Suppressor macrophage (primary cell): ENCODE data around the gene SMC3.

Source experiments
- DNase-seq, 4 experiments: peaks; one replicate each; pipeline ENCODE4 v3.0.0-alpha.2; 2020 to 2022

Gene SMC3

DNA sequence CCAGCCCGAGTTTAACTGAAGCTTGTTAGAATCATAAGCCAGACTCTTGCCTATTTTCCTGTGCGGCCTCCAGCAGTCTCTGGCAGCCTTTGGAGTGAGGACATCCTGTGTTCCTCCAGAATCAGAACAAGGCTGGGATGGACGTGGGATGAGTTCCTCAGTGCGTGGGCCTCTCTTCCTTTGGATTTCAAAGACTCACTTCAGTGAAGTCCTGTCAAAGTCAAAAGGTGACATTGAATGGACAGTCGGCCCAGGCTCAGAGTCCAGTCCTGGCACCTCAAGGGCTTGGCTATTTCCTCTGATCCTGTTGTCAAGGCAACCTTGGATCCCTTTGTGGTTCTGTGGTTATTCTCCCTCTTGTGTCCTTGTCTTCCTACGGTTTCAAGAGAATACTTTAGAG, 21.4 kb upstream of the SMC3 start:
- peak in 1 of 4 experiments; percentile 7 for DNase-seq

- DNase-seq: peak in 3 of 4 experiments; percentile 39 to 47 (median 46)
Observed at GRCh38 chr10:110546499-110547110, 20.9 kb upstream of the SMC3 start.

- DNase-seq: peak; percentile 38 to 89 (median 61)
Observed at GRCh38 chr10:110547139-110547761, 20.2 kb upstream of the SMC3 start.

- no peak for DNase-seq
Observed at GRCh38 chr10:110548002-110548401, 19.5 kb upstream of the SMC3 start.

DNA sequence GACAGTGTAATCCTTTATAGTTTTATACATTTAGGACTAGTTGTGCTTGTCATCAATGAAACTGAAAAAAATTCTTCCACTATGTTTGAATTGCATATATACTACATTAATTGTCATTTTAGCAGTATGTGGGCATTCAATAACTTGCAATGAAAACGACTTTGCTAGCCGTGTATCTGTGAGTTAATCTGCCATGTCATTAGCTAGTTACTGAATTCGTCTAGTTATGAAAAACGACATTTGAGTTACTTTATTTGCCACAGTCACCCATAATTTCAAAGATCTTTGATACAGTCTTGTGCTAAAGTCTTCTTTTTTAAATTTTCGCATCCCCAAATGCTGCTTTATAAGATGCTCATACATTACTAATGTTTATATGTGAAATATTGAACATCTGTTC, 18.3 kb upstream of the SMC3 start:
- no peak for DNase-seq

GRCh38 chr10:110553905-110554304, 13.6 kb upstream of the SMC3 start:
- DNase-seq: no peak

- DNase-seq: no peak
Observed at GRCh38 chr10:110556296-110556695, 11.2 kb upstream of the SMC3 start.

- DNase-seq: peak; percentile 64 to 77 (median 68)
Observed at GRCh38 chr10:110556969-110557601, 10.4 kb upstream of the SMC3 start.

DNA sequence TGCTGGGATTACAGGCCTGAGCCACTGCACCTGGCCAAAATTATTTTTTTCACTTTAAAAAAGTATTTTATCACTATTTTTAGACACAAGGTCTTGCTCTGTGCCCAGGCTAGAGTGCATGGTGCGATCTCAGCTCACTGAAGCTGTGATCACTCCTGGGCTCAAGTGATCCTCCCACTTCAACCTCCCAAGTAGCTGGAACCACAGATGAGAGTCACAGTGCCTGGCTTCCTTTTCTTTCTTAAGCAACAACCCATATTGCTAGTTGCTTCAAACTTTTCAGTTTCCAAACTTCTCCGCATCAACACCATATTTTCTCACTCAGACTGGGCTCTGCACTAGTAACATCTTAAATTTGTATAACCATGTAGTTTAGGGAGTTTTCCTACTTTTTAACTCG, 9.5 kb upstream of the SMC3 start:
- peak; percentile 48 to 69 (median 66) for DNase-seq

DNA sequence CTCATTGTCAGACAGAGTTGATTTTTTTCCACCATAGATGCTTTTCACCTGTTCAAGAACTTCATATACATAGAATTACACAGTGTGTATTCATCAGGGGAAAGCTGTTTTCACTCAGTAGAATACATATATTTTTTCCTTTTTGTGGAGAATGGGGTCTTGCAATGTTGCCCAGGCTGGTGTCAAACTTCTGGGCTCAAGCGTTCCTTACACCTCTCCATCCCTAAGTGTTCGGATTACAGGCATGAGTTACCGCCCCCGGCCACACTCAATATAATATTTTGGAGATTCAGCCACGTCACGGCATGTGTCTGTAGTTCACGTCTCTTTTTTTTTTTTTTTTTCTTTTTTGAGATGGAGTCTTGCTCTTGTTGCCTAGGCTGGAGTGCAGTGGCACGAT, 7.5 kb upstream of the SMC3 start:
- DNase-seq: no peak

GRCh38 chr10:110561292-110561691, 6.2 kb upstream of the SMC3 start:
- DNase-seq: no peak

DNA sequence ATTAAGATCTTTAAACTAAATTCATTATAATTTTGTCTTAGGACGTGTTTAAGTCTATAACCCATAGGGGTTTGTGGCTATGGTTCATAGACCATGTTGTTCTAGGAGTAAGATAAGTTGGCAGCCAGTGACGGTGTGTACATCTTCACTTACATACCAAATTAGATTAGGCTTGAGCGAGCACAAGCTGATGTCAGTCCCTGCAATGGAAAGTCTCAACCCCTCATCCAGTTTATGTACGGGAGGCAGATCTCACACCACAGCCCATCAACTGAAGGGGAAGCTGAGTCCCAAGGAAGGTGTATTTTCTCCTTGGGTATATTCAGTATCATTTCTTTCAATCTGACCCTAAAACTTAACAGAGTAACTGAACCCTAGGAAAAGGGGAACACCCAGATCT, 5.1 kb upstream of the SMC3 start:
- DNase-seq: no peak

DNA sequence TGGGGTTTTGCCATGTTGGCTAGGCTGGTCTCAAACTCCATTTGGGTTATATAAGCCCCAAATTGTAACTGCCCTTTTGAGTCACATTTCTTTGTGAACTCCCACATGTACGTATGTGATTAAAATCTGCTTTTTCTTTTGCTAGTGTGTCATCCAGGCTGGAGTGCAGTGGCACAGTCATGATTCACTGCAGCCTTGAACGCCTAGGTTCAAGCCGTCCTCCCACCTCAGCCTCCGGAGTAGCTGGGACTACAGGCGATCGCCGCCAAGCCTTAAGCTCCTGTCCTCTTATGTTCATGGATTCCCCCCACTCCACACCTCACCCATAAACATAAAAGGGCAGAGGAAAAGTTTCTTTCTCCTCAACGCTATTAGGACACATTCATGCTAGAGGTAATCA, 4.4 kb upstream of the SMC3 start:
- no peak for DNase-seq

- peak in 1 of 4 experiments; percentile 4 for DNase-seq
Observed at GRCh38 chr10:110566472-110567200, 859 bp upstream of the SMC3 start.

- DNase-seq: peak; percentile 26 to 59 (median 44)
Observed at GRCh38 chr10:110568055-110568735, 700 bp downstream of the SMC3 start.

DNA sequence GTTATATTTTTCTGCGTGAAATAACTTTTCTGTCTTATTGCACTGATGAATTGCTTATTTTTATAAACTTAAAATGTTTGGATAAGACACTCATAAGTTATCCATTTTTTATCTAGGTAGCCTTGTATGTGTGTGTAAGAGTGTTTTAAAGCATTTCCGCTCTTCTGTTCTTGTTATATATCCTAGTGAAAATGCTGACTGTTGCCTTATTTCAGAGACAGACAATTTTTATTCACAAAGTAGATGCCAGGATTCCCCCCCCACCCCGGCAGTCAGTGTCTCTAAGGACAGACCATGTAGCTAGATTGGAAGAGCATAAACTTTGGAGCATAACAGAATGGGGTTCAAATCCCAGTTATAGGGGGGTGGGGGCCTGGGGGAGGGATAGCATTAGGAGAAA, 1.6 kb downstream of the SMC3 start:
- no peak for DNase-seq

DNA sequence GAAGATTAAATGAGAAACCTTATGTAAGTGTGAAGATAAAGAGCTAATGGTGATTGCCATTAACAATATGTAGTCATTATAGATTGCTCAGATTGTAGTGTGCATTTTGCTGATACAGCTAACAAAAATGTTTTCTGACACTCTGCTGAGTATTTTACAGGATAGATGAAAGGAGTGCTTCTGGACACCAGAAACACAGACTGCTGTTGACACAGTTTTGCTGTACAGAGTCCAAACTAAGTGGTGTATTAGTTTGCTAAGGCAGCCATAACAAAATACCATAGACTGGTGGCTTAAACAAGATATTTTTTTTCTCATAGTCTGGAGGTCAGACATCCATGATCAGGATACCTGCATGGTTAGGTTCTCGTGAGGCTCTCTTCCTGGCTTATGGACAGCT, 2.2 kb downstream of the SMC3 start:
- no peak for DNase-seq

DNA sequence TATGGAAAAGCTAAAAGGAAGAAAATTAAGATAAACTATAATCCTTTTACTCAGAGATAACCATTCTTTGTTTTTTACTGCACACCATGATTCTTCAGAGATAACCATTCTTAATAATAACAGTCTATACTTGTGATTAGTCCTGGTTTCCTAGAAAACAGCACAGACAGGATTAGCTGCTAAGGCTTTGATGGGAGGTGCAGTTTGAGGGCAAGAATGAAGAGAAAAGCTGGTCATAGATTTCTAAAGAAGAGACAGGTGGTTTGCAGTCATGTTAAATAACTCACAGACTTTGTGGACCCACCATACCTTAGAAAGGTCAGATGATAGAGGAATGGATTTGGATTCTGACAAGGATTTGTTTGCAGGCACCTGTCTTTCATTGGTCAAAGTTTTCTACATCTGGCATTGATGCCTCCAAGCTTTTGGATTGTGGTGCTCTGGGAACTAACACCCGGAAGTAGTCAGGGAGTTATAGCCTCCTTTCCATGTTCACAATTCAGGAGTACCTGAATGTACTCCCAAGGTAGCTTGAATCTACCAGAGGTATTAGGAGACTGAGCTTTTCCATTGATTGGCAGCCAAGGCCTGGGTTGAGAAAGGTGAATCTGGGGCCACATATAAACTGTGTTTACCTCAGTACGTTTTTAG, 3.7 kb downstream of the SMC3 start:
- DNase-seq: no peak

DNA sequence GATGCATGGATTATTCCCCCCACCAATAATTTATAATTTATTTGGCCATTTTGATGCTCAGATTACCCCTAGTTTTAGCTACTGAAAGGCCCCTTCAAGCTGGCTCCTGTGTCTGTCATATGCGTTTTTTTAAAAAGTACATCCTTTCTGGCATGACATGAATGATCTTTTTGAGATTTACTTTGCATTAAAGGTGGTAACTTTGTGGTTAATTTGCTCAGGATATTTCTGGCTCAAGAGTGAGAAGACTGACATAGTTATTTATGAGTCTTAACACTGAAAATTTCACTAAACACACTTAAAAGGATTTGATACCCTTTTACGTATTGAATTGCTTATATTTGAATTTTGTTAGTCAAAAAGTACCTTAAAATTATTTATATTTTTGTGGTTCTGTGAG, 5.4 kb downstream of the SMC3 start:
- DNase-seq: no peak

GRCh38 chr10:110574420-110574819, 6.9 kb downstream of the SMC3 start:
- no peak for DNase-seq

- no peak for DNase-seq
Observed at GRCh38 chr10:110576220-110576619, 8.7 kb downstream of the SMC3 start.

DNA sequence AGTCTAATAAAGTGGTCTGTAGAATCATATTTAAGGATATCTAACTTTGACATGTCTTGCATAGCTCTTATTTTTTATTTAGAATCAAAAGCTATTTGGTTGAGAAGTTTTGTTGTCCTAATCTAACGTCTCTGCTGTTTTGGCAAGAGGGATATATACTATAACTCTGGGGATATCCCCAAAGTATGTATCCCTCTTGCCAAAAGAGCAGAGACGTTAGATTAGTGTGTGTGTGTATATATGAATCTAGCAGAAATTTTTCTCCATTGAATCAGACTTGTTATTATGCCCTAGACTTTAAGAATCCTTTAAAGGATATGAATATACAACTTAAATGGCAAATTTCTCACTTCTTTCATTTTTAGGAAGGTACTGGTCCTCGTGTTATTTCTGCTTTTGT, 9.6 kb downstream of the SMC3 start:
- no peak for DNase-seq
